ENCODE measurements around the gene ILDR1.

DNA sequence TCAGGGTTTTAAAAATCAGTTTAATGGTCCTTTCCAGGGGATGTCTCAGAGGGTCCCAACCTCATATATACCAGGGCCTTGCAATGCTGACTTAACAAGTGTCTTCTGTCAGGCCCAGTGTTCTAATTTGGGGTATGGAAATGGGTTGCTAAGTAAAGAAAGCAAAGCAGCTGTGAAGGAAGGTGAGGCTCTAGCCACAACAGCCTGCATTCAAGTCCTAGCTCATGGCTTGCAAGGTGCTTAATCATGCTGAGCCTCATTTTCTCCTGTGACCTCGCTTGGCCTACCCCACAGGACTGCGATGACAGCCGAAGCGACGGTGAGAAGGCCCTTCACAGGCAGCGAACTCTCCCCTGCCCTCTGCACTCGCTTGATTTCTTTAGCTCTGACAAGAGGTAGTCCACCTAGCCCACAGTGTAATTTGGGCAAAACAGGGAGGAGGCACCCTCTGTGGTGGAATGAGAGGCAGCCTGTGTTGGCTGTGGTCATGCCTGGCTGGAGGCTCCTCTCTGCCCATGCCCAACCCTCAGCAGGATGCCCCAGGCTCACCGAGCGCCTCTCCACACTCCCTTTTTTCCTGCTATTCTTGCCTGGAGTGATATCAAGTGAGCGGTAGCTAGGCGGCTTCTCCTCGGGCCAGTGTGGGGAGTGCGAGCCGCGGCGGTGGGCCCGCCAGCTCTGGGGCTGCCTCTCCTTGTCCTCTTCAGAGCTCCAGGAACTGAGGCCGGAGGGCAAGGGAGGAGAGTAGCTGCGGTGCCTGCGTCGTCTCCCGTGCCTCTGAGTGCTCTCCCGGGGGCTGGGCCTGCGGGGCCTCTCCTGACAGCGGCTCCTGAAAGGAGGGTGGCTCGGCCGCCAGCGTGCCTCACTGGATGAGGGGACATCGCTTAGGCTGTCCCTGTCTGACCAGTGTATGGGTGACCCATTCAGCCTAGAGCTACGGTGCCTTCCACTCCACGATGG lies 29.2 kb downstream of the ILDR1 start:
- TF ChIP-seq, protein P1, sequence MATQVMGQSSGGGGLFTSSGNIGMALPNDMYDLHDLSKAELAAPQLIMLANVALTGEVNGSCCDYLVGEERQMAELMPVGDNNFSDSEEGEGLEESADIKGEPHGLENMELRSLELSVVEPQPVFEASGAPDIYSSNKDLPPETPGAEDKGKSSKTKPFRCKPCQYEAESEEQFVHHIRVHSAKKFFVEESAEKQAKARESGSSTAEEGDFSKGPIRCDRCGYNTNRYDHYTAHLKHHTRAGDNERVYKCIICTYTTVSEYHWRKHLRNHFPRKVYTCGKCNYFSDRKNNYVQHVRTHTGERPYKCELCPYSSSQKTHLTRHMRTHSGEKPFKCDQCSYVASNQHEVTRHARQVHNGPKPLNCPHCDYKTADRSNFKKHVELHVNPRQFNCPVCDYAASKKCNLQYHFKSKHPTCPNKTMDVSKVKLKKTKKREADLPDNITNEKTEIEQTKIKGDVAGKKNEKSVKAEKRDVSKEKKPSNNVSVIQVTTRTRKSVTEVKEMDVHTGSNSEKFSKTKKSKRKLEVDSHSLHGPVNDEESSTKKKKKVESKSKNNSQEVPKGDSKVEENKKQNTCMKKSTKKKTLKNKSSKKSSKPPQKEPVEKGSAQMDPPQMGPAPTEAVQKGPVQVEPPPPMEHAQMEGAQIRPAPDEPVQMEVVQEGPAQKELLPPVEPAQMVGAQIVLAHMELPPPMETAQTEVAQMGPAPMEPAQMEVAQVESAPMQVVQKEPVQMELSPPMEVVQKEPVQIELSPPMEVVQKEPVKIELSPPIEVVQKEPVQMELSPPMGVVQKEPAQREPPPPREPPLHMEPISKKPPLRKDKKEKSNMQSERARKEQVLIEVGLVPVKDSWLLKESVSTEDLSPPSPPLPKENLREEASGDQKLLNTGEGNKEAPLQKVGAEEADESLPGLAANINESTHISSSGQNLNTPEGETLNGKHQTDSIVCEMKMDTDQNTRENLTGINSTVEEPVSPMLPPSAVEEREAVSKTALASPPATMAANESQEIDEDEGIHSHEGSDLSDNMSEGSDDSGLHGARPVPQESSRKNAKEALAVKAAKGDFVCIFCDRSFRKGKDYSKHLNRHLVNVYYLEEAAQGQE (IDR thresholded peaks at IDR 0.05; ENCODE audit: insufficient read depth in 1 of 2, low read depth in 2 of 2, low read length in 2 of 2): no peak
- no peak for TF ChIP-seq FOXP2 (optimal IDR thresholded peaks at IDR 0.05; ENCODE audit: borderline replicate concordance, extremely low read depth, extremely low read length, insufficient read depth)
- TF ChIP-seq SIN3A (IDR thresholded peaks at IDR 0.05; ENCODE audit: borderline replicate concordance, insufficient read depth, low read length): no peak
- no peak for TF ChIP-seq POLR2AphosphoS5 (IDR thresholded peaks at IDR 0.05; ENCODE audit: low read depth, low read length)
- TF ChIP-seq TAF1 (IDR thresholded peaks at IDR 0.05; ENCODE audit: borderline replicate concordance, insufficient read depth, low read length): no peak

All from PFSK-1 (cell line).